A673 (cell line): ENCODE data around the gene RGPD3. TPM values are rescaled to one million over a fixed set of nuclear protein-coding genes. Genes with fewer than 3 reads are reported as not detected.

Experiments used
- BruUV-seq: library from RNA; stranded (reverse); fragments of 400-500 nt; replicated peaks from 2 replicates; lab custom pipeline; 2021; lab: Mats Ljungman, UMichigan
- CTCF ChIA-PET: fragments of 300-600 bp; sonication (Branson Sonifier 250); formaldehyde crosslinking; loops from one replicate; lab custom pipeline; 2022; ENCODE audit warnings: antibody characterized with exemption; lab: Charles Lee
- POLR2A ChIA-PET: fragments of 300-600 bp; sonication (Branson Sonifier 250); formaldehyde crosslinking; loops from one replicate; lab custom pipeline; 2022; ENCODE audit warnings: antibody characterized with exemption; ENCODE audit not compliant: low non-redundant PET; lab: Charles Lee
- DNase-seq: peaks from one replicate; pipeline ENCODE4 v3.0.0-alpha.2; 2015; ENCODE audit warnings: low spot score
- H3K27ac ChIP-seq: fragments of 200-600 bp; sonication (generic); 2 replicates; pipeline ENCODE4 v1.5.1; 2016; ENCODE audit warnings: mixed run types, low read depth, mild to moderate bottlenecking, mixed read lengths, antibody characterized with exemption, low read length; ENCODE audit not compliant: poor library complexity, severe bottlenecking
- H3K27me3 ChIP-seq: fragments of 200-600 bp; sonication (generic); replicated peaks from 2 replicates; pipeline ENCODE4 v1.6.1; 2017; ENCODE audit warnings: mixed run types, low read depth, mild to moderate bottlenecking, mixed read lengths, antibody characterized with exemption, low read length; ENCODE audit not compliant: insufficient read depth, poor library complexity
- H3K36me3 ChIP-seq: fragments of 200-600 bp; sonication (generic); 2 replicates; pipeline ENCODE4 v1.6.1; 2016; ENCODE audit warnings: mixed run types, mild to moderate bottlenecking, mixed read lengths, antibody characterized with exemption, low read length; ENCODE audit not compliant: insufficient read depth, poor library complexity, severe bottlenecking
- H3K4me1 ChIP-seq: fragments of 200-600 bp; sonication (generic); 2 replicates; pipeline ENCODE4 v1.6.1; 2017; ENCODE audit warnings: mixed run types, mild to moderate bottlenecking, mixed read lengths, antibody characterized with exemption, low read length; ENCODE audit not compliant: insufficient read depth, poor library complexity, severe bottlenecking
- H3K4me3 ChIP-seq: fragments of 200-600 bp; sonication (generic); 2 replicates; pipeline ENCODE4 v1.5.1; 2016; ENCODE audit warnings: low read depth, mixed run types, mild to moderate bottlenecking, mixed read lengths, low read length; ENCODE audit not compliant: poor library complexity, severe bottlenecking
- H3K9me3 ChIP-seq: fragments of 200-600 bp; sonication (generic); 2 replicates; pipeline ENCODE4 v1.6.1; 2016; ENCODE audit warnings: mixed run types, low read depth, mild to moderate bottlenecking, mixed read lengths, antibody characterized with exemption, low read length; ENCODE audit not compliant: poor library complexity, severe bottlenecking
- EZH2 ChIP-seq: fragments of 200-600 bp; sonication (generic); IDR thresholded peaks from 2 replicates; pipeline ENCODE4 v1.6.1; 2017; ENCODE audit warnings: borderline replicate concordance, low read depth, mild to moderate bottlenecking, mixed read lengths, antibody characterized with exemption, low read length; ENCODE audit not compliant: poor library complexity, severe bottlenecking
- intact Hi-C: fragments of 100-400 bp; cut with micrococcal nuclease; formaldehyde crosslinking; loops from one replicate; pipeline ENCODE4 v1.10.0; 2022; ENCODE audit not compliant: unreplicated experiment
- total RNA-seq: library from RNA; stranded (reverse); gene quantifications from 2 replicates; pipeline ENCODE4 v1.2.3, GENCODE V29; 2021
- TF ChIP-seq, protein P1 (sequence below): fragments of 300-800, 200-600 bp; sonication (generic); conservative IDR thresholded peaks from 2 replicates; pipeline ENCODE4 v1.5.1; 2017; ENCODE audit warnings: low read depth, mild to moderate bottlenecking, antibody characterized with exemption, low read length, moderate library complexity, mixed read lengths

Gene RGPD3
- total RNA-seq, 1 experiment from 2014 or later, result 0.30 TPM

- TF ChIP-seq, protein P1, sequence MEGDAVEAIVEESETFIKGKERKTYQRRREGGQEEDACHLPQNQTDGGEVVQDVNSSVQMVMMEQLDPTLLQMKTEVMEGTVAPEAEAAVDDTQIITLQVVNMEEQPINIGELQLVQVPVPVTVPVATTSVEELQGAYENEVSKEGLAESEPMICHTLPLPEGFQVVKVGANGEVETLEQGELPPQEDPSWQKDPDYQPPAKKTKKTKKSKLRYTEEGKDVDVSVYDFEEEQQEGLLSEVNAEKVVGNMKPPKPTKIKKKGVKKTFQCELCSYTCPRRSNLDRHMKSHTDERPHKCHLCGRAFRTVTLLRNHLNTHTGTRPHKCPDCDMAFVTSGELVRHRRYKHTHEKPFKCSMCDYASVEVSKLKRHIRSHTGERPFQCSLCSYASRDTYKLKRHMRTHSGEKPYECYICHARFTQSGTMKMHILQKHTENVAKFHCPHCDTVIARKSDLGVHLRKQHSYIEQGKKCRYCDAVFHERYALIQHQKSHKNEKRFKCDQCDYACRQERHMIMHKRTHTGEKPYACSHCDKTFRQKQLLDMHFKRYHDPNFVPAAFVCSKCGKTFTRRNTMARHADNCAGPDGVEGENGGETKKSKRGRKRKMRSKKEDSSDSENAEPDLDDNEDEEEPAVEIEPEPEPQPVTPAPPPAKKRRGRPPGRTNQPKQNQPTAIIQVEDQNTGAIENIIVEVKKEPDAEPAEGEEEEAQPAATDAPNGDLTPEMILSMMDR, result no peak
- TF ChIP-seq EZH2, result no peak
- intact Hi-C loops, result no loop called here
- no peaks in the 10 kb centered on the region for H3K36me3 ChIP-seq
- H3K9me3 ChIP-seq, result no peaks in the 10 kb centered on the region
- POLR2A ChIA-PET, result no interaction called here
- H3K4me3 ChIP-seq, result no peak overlapping the region
- H3K27ac ChIP-seq, result no peak overlapping the region
- CTCF ChIA-PET, result no interaction called here
- no TSS peak for BruUV-seq
- no peaks in the 10 kb centered on the region for H3K27me3 ChIP-seq
- no peak for DNase-seq
- peaks cover 15% of the 10 kb centered on the region for H3K4me1 ChIP-seq
Observed at GRCh38 chr2:106341666-106342065, 126.5 kb downstream of the RGPD3 start.

Other genes starting within 250 kb of the RGPD3 start
- not detected in 2 replicates for gene CD8B2, start 19.0 kb upstream of the RGPD3 start, total RNA-seq